G401.6 (cell line): Measurements from ENCODE around the gene HUWE1.

Experiments
- FAIRE-seq: peaks from 2 replicates; lab custom pipeline; 2012; peaks lifted over from hg19 to GRCh38; lab: Jason Lieb, UNC

HUWE1 gene

GRCh38 chrX:53684415-53685192 is 1.9 kb downstream of the HUWE1 start:
- FAIRE-seq: no peak

- FAIRE-seq: peak; percentile 99
These were observed 2.7 kb downstream of the HUWE1 start for GRCh38 chrX:53683556-53684414.

- FAIRE-seq: no peak
These were observed 3.5 kb downstream of the HUWE1 start for GRCh38 chrX:53682885-53683555.

- FAIRE-seq: no peak
These were observed 4.9 kb downstream of the HUWE1 start for GRCh38 chrX:53681661-53682060.

GRCh38 chrX:53678667-53679066 is 7.9 kb downstream of the HUWE1 start:
- FAIRE-seq: no peak

- no peak for FAIRE-seq
These were observed 9.2 kb downstream of the HUWE1 start for GRCh38 chrX:53677286-53677685.

GRCh38 chrX:53674581-53674980 is 11.9 kb downstream of the HUWE1 start:
- FAIRE-seq: no peak

GRCh38 chrX:53669258-53669657 is 17.3 kb downstream of the HUWE1 start:
- no peak for FAIRE-seq

GRCh38 chrX:53666171-53666570 is 20.3 kb downstream of the HUWE1 start:
- no peak for FAIRE-seq

- FAIRE-seq: no peak
These were observed 26.5 kb downstream of the HUWE1 start for GRCh38 chrX:53660004-53660403.

- FAIRE-seq: no peak
These were observed 27.5 kb downstream of the HUWE1 start for GRCh38 chrX:53659039-53659438.

- FAIRE-seq: peak; percentile 48
These were observed 29.7 kb downstream of the HUWE1 start for GRCh38 chrX:53656845-53657244.

- FAIRE-seq: no peak
These were observed 32.1 kb downstream of the HUWE1 start for GRCh38 chrX:53654376-53654775.

GRCh38 chrX:53644751-53645150 is 41.8 kb downstream of the HUWE1 start:
- no peak for FAIRE-seq

- FAIRE-seq: no peak
These were observed 44.2 kb downstream of the HUWE1 start for GRCh38 chrX:53642337-53642736.

- no peak for FAIRE-seq
These were observed 47.3 kb downstream of the HUWE1 start for GRCh38 chrX:53639257-53639656.

GRCh38 chrX:53637479-53637878 is 49.0 kb downstream of the HUWE1 start:
- FAIRE-seq: no peak

GRCh38 chrX:53631156-53631555 is 55.4 kb downstream of the HUWE1 start:
- no peak for FAIRE-seq

- no peak for FAIRE-seq
These were observed 56.3 kb downstream of the HUWE1 start for GRCh38 chrX:53630261-53630660.

GRCh38 chrX:53622431-53622830 is 64.1 kb downstream of the HUWE1 start:
- FAIRE-seq: no peak

GRCh38 chrX:53621418-53621986 is 65.0 kb downstream of the HUWE1 start:
- FAIRE-seq: no peak

GRCh38 chrX:53616946-53617345 is 69.6 kb downstream of the HUWE1 start:
- no peak for FAIRE-seq

GRCh38 chrX:53606456-53606855 is 80.1 kb downstream of the HUWE1 start:
- FAIRE-seq: no peak
